ENCODE data around the gene C10orf88. TPM values are rescaled to one million over a fixed set of nuclear protein-coding genes. Genes with fewer than 3 reads are reported as not detected.

C10orf88 gene
- total RNA-seq, 1 experiment from 2014 or later = 6.2 TPM

GRCh38 chr10:122894261-122894944 lies 59.6 kb downstream of the C10orf88 start:
- H3K9ac ChIP-seq (ENCODE audit: low read length) = no peak overlapping the region
- DNase-seq = no peak
- BruUV-seq (replicated peaks) = no TSS peak
- H3K79me2 ChIP-seq (ENCODE audit: low read length) = no peaks in the 10 kb centered on the region
- TF ChIP-seq EZH2 (IDR thresholded peaks at IDR 0.05; ENCODE audit: low read length, unreplicated experiment) (no peak), EZH2phosphoT487 (IDR thresholded peaks at IDR 0.05; ENCODE audit: borderline replicate concordance, low read length) (no peak), CTCF (conservative IDR thresholded peaks at IDR 0.05; ENCODE audit: low read depth, low read length) (no peak)
- H3K9me3 ChIP-seq (ENCODE audit: low read length) = no peaks in the 10 kb centered on the region
- POLR2A ChIA-PET (ENCODE audit: unreplicated experiment) = no interaction called here
- no peak overlapping the region for H3K4me2 ChIP-seq (ENCODE audit: low read length)
- H3K4me3 ChIP-seq (ENCODE audit: low read length) = no peak overlapping the region
- CTCF ChIA-PET = no interaction called here
- no peaks in the 10 kb centered on the region for H3F3A ChIP-seq (ENCODE audit: low read length, unreplicated experiment)
- H3K27me3 ChIP-seq (ENCODE audit: low read length) = no peaks in the 10 kb centered on the region
- no peaks in the 10 kb centered on the region for H4K20me1 ChIP-seq (ENCODE audit: low read length)
- H2AFZ ChIP-seq (ENCODE audit: low read length) = no peak overlapping the region
- no peak overlapping the region for H3K27ac ChIP-seq (ENCODE audit: low read length)
- H3K4me1 ChIP-seq (ENCODE audit: insufficient read depth, low read length) = no peaks in the 10 kb centered on the region
- H3K9me2 ChIP-seq (replicated peaks; ENCODE audit: low read length) = no peaks in the 10 kb centered on the region
- ATAC-seq = peak; percentile 27
- intact Hi-C loops (cut with micrococcal nuclease) = no loop called here
- H3K36me3 ChIP-seq (ENCODE audit: low read depth, low read length) = no peaks in the 10 kb centered on the region

GRCh38 chr10:122884166-122884565 lies 69.9 kb downstream of the C10orf88 start:
- Histone ChIP-seq H3K27ac (ENCODE audit: low read length) (no peak overlapping the region), H4K20me1 (ENCODE audit: low read length) (no peaks in the 10 kb centered on the region), H3K9ac (ENCODE audit: low read length) (no peak overlapping the region), H3K4me1 (ENCODE audit: insufficient read depth, low read length) (peaks cover 9% of the 10 kb centered on the region), H3K4me3 (ENCODE audit: low read length) (no peak overlapping the region), H3K79me2 (ENCODE audit: low read length) (peaks cover 13% of the 10 kb centered on the region), H3K9me2 (replicated peaks; ENCODE audit: low read length) (no peaks in the 10 kb centered on the region), H3K9me3 (ENCODE audit: low read length) (no peaks in the 10 kb centered on the region), H3F3A (ENCODE audit: low read length, unreplicated experiment) (no peaks in the 10 kb centered on the region), H2AFZ (ENCODE audit: low read length) (no peak overlapping the region), H3K27me3 (ENCODE audit: low read length) (no peaks in the 10 kb centered on the region), H3K36me3 (ENCODE audit: low read depth, low read length) (no peaks in the 10 kb centered on the region), H3K4me2 (ENCODE audit: low read length) (no peak overlapping the region)
- DNase-seq (no peak), ATAC-seq (no peak)
- ChIA-PET POLR2A (ENCODE audit: unreplicated experiment) (no interaction called here), CTCF (no interaction called here)
- TF ChIP-seq EZH2phosphoT487 (IDR thresholded peaks at IDR 0.05; ENCODE audit: borderline replicate concordance, low read length) (no peak), CTCF (conservative IDR thresholded peaks at IDR 0.05; ENCODE audit: low read depth, low read length) (no peak), EZH2 (IDR thresholded peaks at IDR 0.05; ENCODE audit: low read length, unreplicated experiment) (no peak)
- BruUV-seq (replicated peaks) = no TSS peak
- intact Hi-C loops (cut with micrococcal nuclease) = no loop called here

- intact Hi-C loops (cut with micrococcal nuclease) = no loop called here
- ChIA-PET POLR2A (ENCODE audit: unreplicated experiment) (no interaction called here), CTCF (no interaction called here)
Measured at GRCh38 chr10:122882766-122883165, 71.3 kb downstream of the C10orf88 start.

More at GRCh38 chr10:122882766-122883165, 71.3 kb downstream of the C10orf88 start:
- H3K9me3 ChIP-seq (ENCODE audit: low read length) = no peaks in the 10 kb centered on the region
- H2AFZ ChIP-seq (ENCODE audit: low read length) = no peak overlapping the region
- no TSS peak for BruUV-seq (replicated peaks)
- peaks cover 16% of the 10 kb centered on the region for H3K4me1 ChIP-seq (ENCODE audit: insufficient read depth, low read length)
- no peaks in the 10 kb centered on the region for H3F3A ChIP-seq (ENCODE audit: low read length, unreplicated experiment)
- no peak for TF ChIP-seq EZH2 (IDR thresholded peaks at IDR 0.05; ENCODE audit: low read length, unreplicated experiment)
- no peak for TF ChIP-seq CTCF (conservative IDR thresholded peaks at IDR 0.05; ENCODE audit: low read depth, low read length)
- no peak for TF ChIP-seq EZH2phosphoT487 (IDR thresholded peaks at IDR 0.05; ENCODE audit: borderline replicate concordance, low read length)
- no peaks in the 10 kb centered on the region for H3K27me3 ChIP-seq (ENCODE audit: low read length)
- no peaks in the 10 kb centered on the region for H4K20me1 ChIP-seq (ENCODE audit: low read length)
- no peak overlapping the region for H3K27ac ChIP-seq (ENCODE audit: low read length)
- no peaks in the 10 kb centered on the region for H3K36me3 ChIP-seq (ENCODE audit: low read depth, low read length)
- H3K79me2 ChIP-seq (ENCODE audit: low read length) = peaks cover 27% of the 10 kb centered on the region
- no peak overlapping the region for H3K4me3 ChIP-seq (ENCODE audit: low read length)
- no peak for ATAC-seq
- no peak overlapping the region for H3K9ac ChIP-seq (ENCODE audit: low read length)
- H3K9me2 ChIP-seq (replicated peaks; ENCODE audit: low read length) = no peaks in the 10 kb centered on the region
- no peak for DNase-seq
- no peak overlapping the region for H3K4me2 ChIP-seq (ENCODE audit: low read length)
